ENCODE results near the gene GABRR2.

Gene GABRR2

GRCh38 chr6:89297695-89298351, 17.3 kb downstream of the GABRR2 start (continued):
- peak; percentile 55 for TF ChIP-seq PRDM6 (tag by site-specific recombination; IDR thresholded peaks at IDR 0.05)
- no peak for TF ChIP-seq ZNF394 (tag by site-specific recombination; IDR thresholded peaks at IDR 0.05; ENCODE audit: borderline replicate concordance)
- peak; percentile 79 for TF ChIP-seq ZXDB (tag by site-specific recombination; IDR thresholded peaks at IDR 0.05)
- no peak for TF ChIP-seq KLF16 (tag by site-specific recombination; IDR thresholded peaks at IDR 0.05)
- TF ChIP-seq ATF2 (tag by site-specific recombination; IDR thresholded peaks at IDR 0.05; ENCODE audit: low read depth): no peak
- peak; percentile 41 for TF ChIP-seq SP3 (tag by site-specific recombination; IDR thresholded peaks at IDR 0.05)
- TF ChIP-seq ZNF146 (tag by site-specific recombination; IDR thresholded peaks at IDR 0.05): no peak; the same call in 1 of the 2 replicates
- TF ChIP-seq RBAK (tag by site-specific recombination; IDR thresholded peaks at IDR 0.05): no peak
- TF ChIP-seq ZFP69B (tag by site-specific recombination; IDR thresholded peaks at IDR 0.05): no peak
- peak; percentile 66 for TF ChIP-seq PRDM1 (tag by site-specific recombination; IDR thresholded peaks at IDR 0.05)
- no peak for TF ChIP-seq ZNF2 (tag by site-specific recombination; IDR thresholded peaks at IDR 0.05)
- TF ChIP-seq YY2 (tag by site-specific recombination; IDR thresholded peaks at IDR 0.05): no peak
- no peak for TF ChIP-seq ZNF433 (tag by site-specific recombination; IDR thresholded peaks at IDR 0.05; ENCODE audit: low read depth)
- no peak for TF ChIP-seq HOXD13 (CRISPR knock-in tag; IDR thresholded peaks at IDR 0.05; ENCODE audit: borderline replicate concordance)
- no peak for TF ChIP-seq ZNF335 (tag by site-specific recombination; conservative IDR thresholded peaks at IDR 0.05)
- no peak for TF ChIP-seq ZNF473 (tag by site-specific recombination; IDR thresholded peaks at IDR 0.05)
- no peak for TF ChIP-seq SCRT1 (tag by site-specific recombination; IDR thresholded peaks at IDR 0.05; ENCODE audit: borderline replicate concordance)
- TF ChIP-seq MZF1 (tag by site-specific recombination; IDR thresholded peaks at IDR 0.05; ENCODE audit: borderline replicate concordance): no peak
- TF ChIP-seq ZNF530 (tag by site-specific recombination; IDR thresholded peaks at IDR 0.05; ENCODE audit: low read depth): no peak
- TF ChIP-seq KLF9 (tag by site-specific recombination; IDR thresholded peaks at IDR 0.05; ENCODE audit: low read depth): 0 out of 2 replicates have a peak, but pooled peaks have one; percentile 36
- no peak for TF ChIP-seq OVOL3 (tag by site-specific recombination; IDR thresholded peaks at IDR 0.05)
- no peak for TF ChIP-seq ZNF280D (tag by site-specific recombination; IDR thresholded peaks at IDR 0.05)
- no peak for TF ChIP-seq ZNF837 (tag by site-specific recombination; IDR thresholded peaks at IDR 0.05)
- no peak for TF ChIP-seq ZNF175 (tag by site-specific recombination; IDR thresholded peaks at IDR 0.05)
- no peak for TF ChIP-seq MYNN (tag by site-specific recombination; IDR thresholded peaks at IDR 0.05; ENCODE audit: borderline replicate concordance)
- TF ChIP-seq ZNF423 (tag by site-specific recombination; IDR thresholded peaks at IDR 0.05): no peak
- no peak for TF ChIP-seq ZNF416 (tag by site-specific recombination; IDR thresholded peaks at IDR 0.05)
- TF ChIP-seq REST (tag by site-specific recombination; IDR thresholded peaks at IDR 0.05): no peak
- no peak for TF ChIP-seq ZNF398 (tag by site-specific recombination; IDR thresholded peaks at IDR 0.05)
- no peak for TF ChIP-seq ZNF654 (tag by site-specific recombination; IDR thresholded peaks at IDR 0.05; ENCODE audit: low read depth)
